H9 (cell line): ENCODE measurements around the gene RAI1. TPM values are rescaled to one million over a fixed set of nuclear protein-coding genes. Genes with fewer than 3 reads are reported as not detected.

Source experiments
- DNase-seq: peaks from one replicate; pipeline ENCODE4 v3.0.0-alpha.2; 2017
- H2AFZ ChIP-seq: one replicate; pipeline ENCODE4 v1.6.1; 2013; ENCODE audit warnings: mild to moderate bottlenecking, low read length, control low read depth, moderate library complexity
- H2AK5ac ChIP-seq: 2 replicates; pipeline ENCODE4 v1.6.1; 2013; ENCODE audit warnings: low read length, control low read depth, mixed read lengths; ENCODE audit not compliant: insufficient read length
- H2BK120ac ChIP-seq: one replicate; pipeline ENCODE4 v1.6.1; 2013; ENCODE audit warnings: low read depth, mild to moderate bottlenecking, low read length, control low read depth, inconsistent platforms; ENCODE audit not compliant: poor library complexity, severe bottlenecking
- H2BK12ac ChIP-seq: 2 replicates; pipeline ENCODE4 v1.6.1; 2013; ENCODE audit warnings: low read length, control low read depth, mixed read lengths, low read depth; ENCODE audit not compliant: insufficient read length
- H2BK15ac ChIP-seq: 2 replicates; pipeline ENCODE4 v1.6.1; 2013; ENCODE audit warnings: low read depth, low read length, control low read depth
- H2BK20ac ChIP-seq: one replicate; pipeline ENCODE4 v1.6.1; 2013; ENCODE audit warnings: low read depth, mild to moderate bottlenecking, low read length, control low read depth, inconsistent platforms; ENCODE audit not compliant: poor library complexity, severe bottlenecking
- H2BK5ac ChIP-seq: 2 replicates; pipeline ENCODE4 v1.6.1; 2013; ENCODE audit warnings: low read length, control low read depth, mixed read lengths; ENCODE audit not compliant: insufficient read length
- H3K14ac ChIP-seq: 2 replicates; pipeline ENCODE4 v1.6.1; 2013; ENCODE audit warnings: low read length, control low read depth; ENCODE audit not compliant: insufficient read depth
- H3K18ac ChIP-seq: 2 replicates; pipeline ENCODE4 v1.6.1; 2013; ENCODE audit warnings: low read depth, mild to moderate bottlenecking, mixed read lengths, low read length, control low read depth; ENCODE audit not compliant: insufficient read length
- H3K23ac ChIP-seq: 2 replicates; pipeline ENCODE4 v1.6.1; 2013; ENCODE audit warnings: low read length, control low read depth, mixed read lengths, low read depth; ENCODE audit not compliant: insufficient read length
- H3K23me2 ChIP-seq: 2 replicates; pipeline ENCODE4 v1.6.1; 2013; ENCODE audit warnings: low read depth, mild to moderate bottlenecking, mixed read lengths, low read length, control low read depth; ENCODE audit not compliant: insufficient read length, poor library complexity, severe bottlenecking
- H3K27ac ChIP-seq: 2 replicates; pipeline ENCODE4 v1.5.1; 2013; ENCODE audit warnings: low read length, control low read depth, mixed read lengths, low read depth; ENCODE audit not compliant: insufficient read length
- H3K27me3 ChIP-seq: 2 replicates; pipeline ENCODE4 v1.6.1; 2013; ENCODE audit warnings: low read length, control low read depth, inconsistent platforms; ENCODE audit not compliant: insufficient read depth
- H3K4ac ChIP-seq: 2 replicates; pipeline ENCODE4 v1.6.1; 2013; ENCODE audit warnings: low read depth, mild to moderate bottlenecking, control low read depth, inconsistent platforms, low read length, moderate library complexity
- H3K4me1 ChIP-seq: 2 replicates; pipeline ENCODE4 v1.6.1; 2013; ENCODE audit warnings: low read length, control low read depth, inconsistent platforms; ENCODE audit not compliant: insufficient read depth
- H3K4me2 ChIP-seq: 2 replicates; pipeline ENCODE4 v1.6.1; 2013; ENCODE audit warnings: low read length, control low read depth, mixed read lengths; ENCODE audit not compliant: insufficient read length, insufficient read depth
- H3K56ac ChIP-seq: 2 replicates; pipeline ENCODE4 v1.6.1; 2013; ENCODE audit warnings: low read depth, mild to moderate bottlenecking, mixed read lengths, low read length, control low read depth; ENCODE audit not compliant: insufficient read length
- H3K79me1 ChIP-seq: 2 replicates; pipeline ENCODE4 v1.6.1; 2013; ENCODE audit warnings: low read depth, mild to moderate bottlenecking, moderate library complexity, low read length, control low read depth, inconsistent platforms; ENCODE audit not compliant: insufficient read depth, poor library complexity, severe bottlenecking
- H3K79me2 ChIP-seq: 2 replicates; pipeline ENCODE4 v1.6.1; 2013; ENCODE audit warnings: low read length, control low read depth, inconsistent platforms; ENCODE audit not compliant: insufficient read depth
- H3K9ac ChIP-seq: 2 replicates; pipeline ENCODE4 v1.6.1; 2013; ENCODE audit warnings: low read length, control low read depth, mixed read lengths; ENCODE audit not compliant: insufficient read length; ENCODE audit errors: extremely low read depth
- H3K9me3 ChIP-seq: one replicate; pipeline ENCODE4 v1.6.1; 2013; ENCODE audit warnings: low read depth, low read length, inconsistent platforms; ENCODE audit not compliant: control insufficient read depth
- H3T11ph ChIP-seq: one replicate; pipeline ENCODE4 v1.6.1; 2013; ENCODE audit warnings: mild to moderate bottlenecking, low read length, control low read depth, inconsistent platforms
- H4K20me1 ChIP-seq: one replicate; pipeline ENCODE4 v1.6.1; 2013; ENCODE audit not compliant: control insufficient read depth, insufficient read length, insufficient read depth
- H4K5ac ChIP-seq: 2 replicates; pipeline ENCODE4 v1.6.1; 2013; ENCODE audit warnings: low read depth, mild to moderate bottlenecking, mixed read lengths, low read length, control low read depth; ENCODE audit not compliant: insufficient read length
- H4K8ac ChIP-seq: replicated peaks from 2 replicates; pipeline ENCODE4 v1.6.1; 2013; ENCODE audit warnings: low read length, control low read depth, mixed read lengths, low read depth; ENCODE audit not compliant: insufficient read length
- H4K91ac ChIP-seq: 2 replicates; pipeline ENCODE4 v1.6.1; 2013; ENCODE audit warnings: low read depth, mild to moderate bottlenecking, moderate library complexity, mixed read lengths, low read length, control low read depth; ENCODE audit not compliant: insufficient read length
- H3K27ac Mint-ChIP-seq, 3 experiments: 2 replicates in 2 of 3; 3 replicates in 1 of 3; pipeline ENCODE4 v1.8.0; 2020 to 2021; ENCODE audit warnings: mixed read lengths in 3 of 3, mild to moderate bottlenecking in 1 of 3, moderate library complexity in 1 of 3
- H3K27me3 Mint-ChIP-seq: 2 replicates; pipeline ENCODE4 v1.8.0; 2021; ENCODE audit warnings: low read depth, mild to moderate bottlenecking, moderate library complexity, mixed read lengths
- H3K36me3 Mint-ChIP-seq, 3 experiments: 2 replicates in 2 of 3; 3 replicates in 1 of 3; pipeline ENCODE4 v1.8.0; 2020 to 2021; ENCODE audit warnings: low read depth in 3 of 3, mixed read lengths in 3 of 3; ENCODE audit not compliant: insufficient read depth in 1 of 3
- H3K4me1 Mint-ChIP-seq, 2 experiments: 2 replicates each; pipeline ENCODE4 v1.8.0; 2020; ENCODE audit warnings: mixed read lengths in 2 of 2
- H3K4me3 Mint-ChIP-seq, 2 experiments: 2 replicates in 1 of 2; 3 replicates in 1 of 2; pipeline ENCODE4 v1.8.0; 2020 to 2021; ENCODE audit warnings: mild to moderate bottlenecking in 2 of 2, mixed read lengths in 2 of 2, moderate library complexity in 1 of 2
- H3K9me3 Mint-ChIP-seq, 2 experiments: 2 replicates in 1 of 2; 3 replicates in 1 of 2; pipeline ENCODE4 v1.8.0; 2020; ENCODE audit warnings: mild to moderate bottlenecking in 2 of 2, mixed read lengths in 2 of 2, moderate library complexity in 1 of 2
- CTCF ChIP-seq: fragments of 200-600 bp; sonication (generic); conservative IDR thresholded peaks from 3 replicates; pipeline ENCODE4 v1.8.0; 2021; ENCODE audit warnings: antibody characterized with exemption, mild to moderate bottlenecking
- WGBS: extraction: QIAGEN DNeasy Blood & Tissue Kit; methylation state at CpG from one replicate; pipeline ENCODE4 v1.1.7; 2013; ENCODE audit warnings: missing lambda C conversion rate, low lambda C conversion rate, mixed read lengths; ENCODE audit not compliant: insufficient read length; ENCODE audit errors: extremely low coverage; 5-methylcytosine and 5-hydroxymethylcytosine counted together
- long read RNA-seq: library from polyadenylated mRNA; unstranded; transcript quantifications from one replicate; pipeline ENCODE4 v2.0.0, GENCODE V29; 2020
- total RNA-seq: library from RNA; stranded (reverse); gene quantifications from 2 replicates; pipeline ENCODE4 v1.2.1, GENCODE V29; 2021

Gene RAI1, protein sequence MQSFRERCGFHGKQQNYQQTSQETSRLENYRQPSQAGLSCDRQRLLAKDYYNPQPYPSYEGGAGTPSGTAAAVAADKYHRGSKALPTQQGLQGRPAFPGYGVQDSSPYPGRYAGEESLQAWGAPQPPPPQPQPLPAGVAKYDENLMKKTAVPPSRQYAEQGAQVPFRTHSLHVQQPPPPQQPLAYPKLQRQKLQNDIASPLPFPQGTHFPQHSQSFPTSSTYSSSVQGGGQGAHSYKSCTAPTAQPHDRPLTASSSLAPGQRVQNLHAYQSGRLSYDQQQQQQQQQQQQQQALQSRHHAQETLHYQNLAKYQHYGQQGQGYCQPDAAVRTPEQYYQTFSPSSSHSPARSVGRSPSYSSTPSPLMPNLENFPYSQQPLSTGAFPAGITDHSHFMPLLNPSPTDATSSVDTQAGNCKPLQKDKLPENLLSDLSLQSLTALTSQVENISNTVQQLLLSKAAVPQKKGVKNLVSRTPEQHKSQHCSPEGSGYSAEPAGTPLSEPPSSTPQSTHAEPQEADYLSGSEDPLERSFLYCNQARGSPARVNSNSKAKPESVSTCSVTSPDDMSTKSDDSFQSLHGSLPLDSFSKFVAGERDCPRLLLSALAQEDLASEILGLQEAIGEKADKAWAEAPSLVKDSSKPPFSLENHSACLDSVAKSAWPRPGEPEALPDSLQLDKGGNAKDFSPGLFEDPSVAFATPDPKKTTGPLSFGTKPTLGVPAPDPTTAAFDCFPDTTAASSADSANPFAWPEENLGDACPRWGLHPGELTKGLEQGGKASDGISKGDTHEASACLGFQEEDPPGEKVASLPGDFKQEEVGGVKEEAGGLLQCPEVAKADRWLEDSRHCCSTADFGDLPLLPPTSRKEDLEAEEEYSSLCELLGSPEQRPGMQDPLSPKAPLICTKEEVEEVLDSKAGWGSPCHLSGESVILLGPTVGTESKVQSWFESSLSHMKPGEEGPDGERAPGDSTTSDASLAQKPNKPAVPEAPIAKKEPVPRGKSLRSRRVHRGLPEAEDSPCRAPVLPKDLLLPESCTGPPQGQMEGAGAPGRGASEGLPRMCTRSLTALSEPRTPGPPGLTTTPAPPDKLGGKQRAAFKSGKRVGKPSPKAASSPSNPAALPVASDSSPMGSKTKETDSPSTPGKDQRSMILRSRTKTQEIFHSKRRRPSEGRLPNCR (N-terminal part only)
- total RNA-seq: 1.5 and 1.9 TPM in 2 replicates
- long read RNA-seq: 0 reads

DNA sequence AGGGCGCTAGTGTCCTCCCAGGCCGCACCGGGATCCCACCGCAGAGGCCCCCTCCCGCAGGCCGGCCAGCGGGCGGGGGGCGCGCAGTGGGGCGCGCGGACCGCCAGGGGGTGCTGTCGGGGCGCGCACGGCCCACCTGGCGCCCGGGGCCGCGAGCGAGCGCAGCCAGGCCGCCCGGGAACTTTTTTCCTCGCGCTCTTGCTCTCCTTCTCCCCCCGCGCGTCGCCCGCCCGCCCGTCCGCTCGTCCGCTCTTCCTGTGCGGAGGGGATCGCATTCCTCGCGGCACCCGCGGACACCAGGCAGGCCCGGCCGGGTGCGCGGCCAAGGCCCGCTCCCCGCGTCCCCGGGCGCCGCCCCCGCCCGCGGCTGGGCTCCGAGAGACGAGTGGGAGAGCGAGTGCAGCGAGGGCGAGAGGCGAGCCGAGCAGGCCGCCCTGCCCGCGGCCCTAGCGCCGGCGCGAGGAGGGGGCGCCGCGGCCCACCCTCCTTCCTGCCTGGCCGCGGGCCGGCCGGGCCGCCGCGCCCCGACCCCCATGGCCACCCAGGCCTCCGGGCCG is at the start of gene RAI1:
TSS of gene RAI1 (plus strand) at position 272 of the 557 bp plus-strand sequence. CDS start 111,491 bp downstream, outside the sequence.
- Histone ChIP-seq H2AFZ (no peak within 1 kb of the TSS), H3K27ac (no peak within 1 kb of the TSS)

More for the DNA sequence above, at the start of gene RAI1:
- peak within 1 kb of the TSS; percentile 33 for H3K4me2 ChIP-seq
- H3K4me1 ChIP-seq: peaks cover 5% of the 10 kb centered on the region; the same call in 1 of the 2 replicates
- H3T11ph ChIP-seq: no peak within 1 kb of the TSS
- no peak within 1 kb of the TSS for H3K56ac ChIP-seq
- peaks cover 2% of the 10 kb centered on the region for H4K20me1 ChIP-seq
- H3K9me3 ChIP-seq: no peaks in the 10 kb centered on the region
- H2BK5ac ChIP-seq: no peak within 1 kb of the TSS
- Mint-ChIP-seq H3K36me3 (no peaks in the 10 kb centered on the region), H3K4me1 (peaks cover 20 to 36% of the 10 kb centered on the region in 2 experiments), H3K27me3 (peaks cover 93% of the 10 kb centered on the region), H3K9me3 (no peaks in the 10 kb centered on the region; a peak in 2 of 5 replicates), H3K4me3 (peak within 1 kb of the TSS; percentile 41 to 80), H3K27ac (peak within 1 kb of the TSS in 1 of 3 experiments; percentile 55; a peak in 1 of 7 replicates)
- no peaks in the 10 kb centered on the region for H3K79me2 ChIP-seq
- H2BK120ac ChIP-seq: no peak within 1 kb of the TSS
- DNase-seq: peak; percentile 74
- TF ChIP-seq CTCF: peak; percentile 67
- H3K23me2 ChIP-seq: peaks cover 9% of the 10 kb centered on the region
- no peak within 1 kb of the TSS for H2BK15ac ChIP-seq
- H4K5ac ChIP-seq: no peak within 1 kb of the TSS
- H2BK12ac ChIP-seq: no peak within 1 kb of the TSS
- H2BK20ac ChIP-seq: no peak within 1 kb of the TSS
- no CpG with 5 or more reads among the region's 84 CpGs for WGBS
- H3K23ac ChIP-seq: no peak within 1 kb of the TSS
- H3K4ac ChIP-seq: no peak within 1 kb of the TSS
- no peak within 1 kb of the TSS for H3K9ac ChIP-seq
- H3K18ac ChIP-seq: no peak within 1 kb of the TSS
- no peaks in the 10 kb centered on the region for H3K79me1 ChIP-seq
- H4K8ac ChIP-seq: no peak within 1 kb of the TSS
- H3K27me3 ChIP-seq: peaks cover 67% of the 10 kb centered on the region; the same call in 1 of the 2 replicates
- no peak within 1 kb of the TSS for H2AK5ac ChIP-seq
- no peak within 1 kb of the TSS for H3K14ac ChIP-seq
- H4K91ac ChIP-seq: no peak within 1 kb of the TSS
